Measurements from ENCODE around the gene KANK3.
"Not testable (repeated sequence)": the region's sequence is repeated elsewhere in the genome, so short reads cannot be mapped to it uniquely, and the experiment has no call there.

GRCh38 chr19:8314981-8315640 is 28.0 kb downstream of the KANK3 start:
- TF ChIP-seq, protein P1, sequence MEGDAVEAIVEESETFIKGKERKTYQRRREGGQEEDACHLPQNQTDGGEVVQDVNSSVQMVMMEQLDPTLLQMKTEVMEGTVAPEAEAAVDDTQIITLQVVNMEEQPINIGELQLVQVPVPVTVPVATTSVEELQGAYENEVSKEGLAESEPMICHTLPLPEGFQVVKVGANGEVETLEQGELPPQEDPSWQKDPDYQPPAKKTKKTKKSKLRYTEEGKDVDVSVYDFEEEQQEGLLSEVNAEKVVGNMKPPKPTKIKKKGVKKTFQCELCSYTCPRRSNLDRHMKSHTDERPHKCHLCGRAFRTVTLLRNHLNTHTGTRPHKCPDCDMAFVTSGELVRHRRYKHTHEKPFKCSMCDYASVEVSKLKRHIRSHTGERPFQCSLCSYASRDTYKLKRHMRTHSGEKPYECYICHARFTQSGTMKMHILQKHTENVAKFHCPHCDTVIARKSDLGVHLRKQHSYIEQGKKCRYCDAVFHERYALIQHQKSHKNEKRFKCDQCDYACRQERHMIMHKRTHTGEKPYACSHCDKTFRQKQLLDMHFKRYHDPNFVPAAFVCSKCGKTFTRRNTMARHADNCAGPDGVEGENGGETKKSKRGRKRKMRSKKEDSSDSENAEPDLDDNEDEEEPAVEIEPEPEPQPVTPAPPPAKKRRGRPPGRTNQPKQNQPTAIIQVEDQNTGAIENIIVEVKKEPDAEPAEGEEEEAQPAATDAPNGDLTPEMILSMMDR (IDR thresholded peaks at IDR 0.05; ENCODE audit: low read length): not testable (repeated sequence)
- not testable (repeated sequence) for TF ChIP-seq EZH2phosphoT487 (IDR thresholded peaks at IDR 0.05; ENCODE audit: low read length); EZH2 (optimal IDR thresholded peaks at IDR 0.05; ENCODE audit: low read depth, low read length)

Data from MM.1S (cell line).